ENCODE results near the gene CACNB2.
"Not testable (repeated sequence)": the region's sequence is repeated elsewhere in the genome, so short reads cannot be mapped to it uniquely, and the experiment has no call there.

Gene CACNB2

GRCh38 chr10:18164093-18164492 lies 23.9 kb downstream of the CACNB2 start:
- Histone ChIP-seq H2AFZ (ENCODE audit: low read length, unreplicated experiment) (peak overlapping the region; percentile 44), H3K4me3 (ENCODE audit: low read depth, low read length) (peak overlapping the region; percentile 26), H3K79me2 (ENCODE audit: control insufficient read depth, insufficient read depth, low read length, unreplicated experiment) (no peaks in the 10 kb centered on the region)

GRCh38 chr10:18164748-18165361 lies 24.6 kb downstream of the CACNB2 start:
- Histone ChIP-seq H3K4me3 (ENCODE audit: low read depth, low read length) (peak overlapping the region; percentile 26), H2AFZ (ENCODE audit: low read length, unreplicated experiment) (peak overlapping the region; percentile 44), H3K79me2 (ENCODE audit: control insufficient read depth, insufficient read depth, low read length, unreplicated experiment) (no peaks in the 10 kb centered on the region), H3K36me3 (ENCODE audit: insufficient read depth, low read length) (no peaks in the 10 kb centered on the region), H3K4me1 (ENCODE audit: control insufficient read depth, insufficient read depth, low read length, unreplicated experiment) (peaks cover 22% of the 10 kb centered on the region), H3K27me3 (ENCODE audit: insufficient read depth, low read length) (no peaks in the 10 kb centered on the region), H3K27ac (ENCODE audit: low read depth, low read length) (peak overlapping the region; percentile 95)

More at GRCh38 chr10:18164093-18164492, 23.9 kb downstream of the CACNB2 start:
- H3K27ac ChIP-seq (ENCODE audit: low read depth, low read length), result peak overlapping the region; percentile 95
- H3K36me3 ChIP-seq (ENCODE audit: insufficient read depth, low read length), result no peaks in the 10 kb centered on the region
- H3K4me1 ChIP-seq (ENCODE audit: control insufficient read depth, insufficient read depth, low read length, unreplicated experiment), result peaks cover 28% of the 10 kb centered on the region
- H3K27me3 ChIP-seq (ENCODE audit: insufficient read depth, low read length), result no peaks in the 10 kb centered on the region

GRCh38 chr10:18178854-18179483 lies 38.7 kb downstream of the CACNB2 start:
- peaks cover 14% of the 10 kb centered on the region for H3K4me1 ChIP-seq (ENCODE audit: control insufficient read depth, insufficient read depth, low read length, unreplicated experiment)
- H3K79me2 ChIP-seq (ENCODE audit: control insufficient read depth, insufficient read depth, low read length, unreplicated experiment), result no peaks in the 10 kb centered on the region
- H3K36me3 ChIP-seq (ENCODE audit: insufficient read depth, low read length), result no peaks in the 10 kb centered on the region
- H3K27me3 ChIP-seq (ENCODE audit: insufficient read depth, low read length), result no peaks in the 10 kb centered on the region
- H3K4me3 ChIP-seq (ENCODE audit: low read depth, low read length), result 0 out of 2 replicates have a peak overlapping the region, but pooled peaks have one; percentile 54
- no peak overlapping the region for H2AFZ ChIP-seq (ENCODE audit: low read length, unreplicated experiment)
- H3K27ac ChIP-seq (ENCODE audit: low read depth, low read length), result no peak overlapping the region

DNA sequence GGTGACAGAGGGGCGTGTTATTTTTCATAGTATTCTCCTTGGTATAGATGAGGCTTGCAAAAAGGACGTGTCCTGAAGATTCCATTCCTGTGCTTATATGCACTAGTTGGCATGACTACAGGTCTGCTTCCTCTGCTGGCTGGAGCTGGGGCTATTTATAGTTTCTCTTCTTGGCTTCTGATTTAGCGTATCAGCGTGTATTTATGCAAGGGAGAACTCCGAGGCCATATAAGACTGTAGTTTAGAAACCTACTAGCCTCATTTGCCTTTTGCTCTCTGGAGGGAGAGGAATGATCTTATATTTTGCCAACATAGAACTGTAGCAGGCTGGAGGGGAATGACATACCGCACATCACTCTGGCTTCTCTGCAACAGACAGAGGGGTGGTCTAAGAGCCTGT lies 39.7 kb downstream of the CACNB2 start:
- peaks cover 14% of the 10 kb centered on the region for H3K4me1 ChIP-seq (ENCODE audit: control insufficient read depth, insufficient read depth, low read length, unreplicated experiment)
- no peaks in the 10 kb centered on the region for H3K79me2 ChIP-seq (ENCODE audit: control insufficient read depth, insufficient read depth, low read length, unreplicated experiment)
- H3K36me3 ChIP-seq (ENCODE audit: insufficient read depth, low read length), result no peaks in the 10 kb centered on the region
- no peaks in the 10 kb centered on the region for H3K27me3 ChIP-seq (ENCODE audit: insufficient read depth, low read length)
- H3K4me3 ChIP-seq (ENCODE audit: low read depth, low read length), result peak overlapping the region; percentile 54
- peak overlapping the region; percentile 40 for H3K27ac ChIP-seq (ENCODE audit: low read depth, low read length)
- no peak overlapping the region for H2AFZ ChIP-seq (ENCODE audit: low read length, unreplicated experiment)

- H3K79me2 ChIP-seq (ENCODE audit: control insufficient read depth, insufficient read depth, low read length, unreplicated experiment); H3K27ac ChIP-seq (ENCODE audit: low read depth, low read length); H3K4me3 ChIP-seq (ENCODE audit: low read depth, low read length); H3K36me3 ChIP-seq (ENCODE audit: insufficient read depth, low read length); H3K27me3 ChIP-seq (ENCODE audit: insufficient read depth, low read length); H2AFZ ChIP-seq (ENCODE audit: low read length, unreplicated experiment): not testable (repeated sequence)
- H3K4me1 ChIP-seq (ENCODE audit: control insufficient read depth, insufficient read depth, low read length, unreplicated experiment), result peaks cover 14% of the 10 kb centered on the region
Measured at GRCh38 chr10:18181382-18181781, 41.2 kb downstream of the CACNB2 start.

DNA sequence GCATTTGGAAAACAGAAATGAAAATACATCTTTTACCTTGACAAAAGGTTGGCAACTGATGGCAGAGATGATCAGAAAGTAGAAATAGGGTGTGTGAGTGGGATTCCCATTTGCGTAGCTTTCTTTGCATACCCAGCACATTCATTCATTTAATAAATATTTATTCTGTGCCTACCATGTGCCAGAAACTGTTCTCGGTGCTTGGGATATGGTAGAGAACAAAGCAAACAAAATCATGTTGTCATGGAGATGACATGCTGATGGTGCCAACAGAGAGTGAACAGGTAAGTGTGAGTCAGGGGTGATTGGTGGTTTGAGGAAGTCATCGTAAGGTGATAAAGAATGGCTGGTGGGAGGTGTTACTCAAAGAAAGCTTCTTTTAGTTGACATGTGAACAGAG lies 45.4 kb downstream of the CACNB2 start:
- Histone ChIP-seq H3K4me1 (ENCODE audit: control insufficient read depth, insufficient read depth, low read length, unreplicated experiment) (no peaks in the 10 kb centered on the region), H2AFZ (ENCODE audit: low read length, unreplicated experiment) (no peak overlapping the region), H3K36me3 (ENCODE audit: insufficient read depth, low read length) (no peaks in the 10 kb centered on the region), H3K27ac (ENCODE audit: low read depth, low read length) (no peak overlapping the region), H3K27me3 (ENCODE audit: insufficient read depth, low read length) (no peaks in the 10 kb centered on the region), H3K4me3 (ENCODE audit: low read depth, low read length) (no peak overlapping the region), H3K79me2 (ENCODE audit: control insufficient read depth, insufficient read depth, low read length, unreplicated experiment) (no peaks in the 10 kb centered on the region)

- Histone ChIP-seq H3K4me3 (ENCODE audit: low read depth, low read length) (no peak overlapping the region), H3K4me1 (ENCODE audit: control insufficient read depth, insufficient read depth, low read length, unreplicated experiment) (peaks cover 14% of the 10 kb centered on the region), H3K27me3 (ENCODE audit: insufficient read depth, low read length) (no peaks in the 10 kb centered on the region), H3K79me2 (ENCODE audit: control insufficient read depth, insufficient read depth, low read length, unreplicated experiment) (no peaks in the 10 kb centered on the region), H3K36me3 (ENCODE audit: insufficient read depth, low read length) (no peaks in the 10 kb centered on the region), H3K27ac (ENCODE audit: low read depth, low read length) (no peak overlapping the region), H2AFZ (ENCODE audit: low read length, unreplicated experiment) (no peak overlapping the region)
Measured at GRCh38 chr10:18190840-18191239, 50.6 kb downstream of the CACNB2 start.

DNA sequence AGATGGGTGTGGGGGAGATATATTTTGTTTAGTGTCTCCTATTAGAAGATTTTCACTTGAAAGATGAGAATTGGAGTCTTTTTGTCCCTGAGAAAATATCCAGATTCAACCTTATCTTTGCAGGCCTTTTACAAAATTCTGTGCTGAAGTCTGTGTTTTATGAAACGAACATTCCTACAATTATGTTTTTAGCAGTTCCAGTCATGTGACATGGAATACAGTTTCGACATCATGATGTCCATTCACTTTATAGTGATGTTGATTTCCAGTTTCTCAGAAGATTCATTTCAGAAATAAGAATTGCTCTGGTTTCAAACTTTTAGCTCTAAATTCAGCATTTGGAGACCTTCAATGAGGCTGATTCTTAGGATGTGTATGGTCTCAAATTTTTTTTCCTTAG lies 54.4 kb downstream of the CACNB2 start:
- H3K27me3 ChIP-seq (ENCODE audit: insufficient read depth, low read length), result no peaks in the 10 kb centered on the region
- no peaks in the 10 kb centered on the region for H3K79me2 ChIP-seq (ENCODE audit: control insufficient read depth, insufficient read depth, low read length, unreplicated experiment)
- no peak overlapping the region for H2AFZ ChIP-seq (ENCODE audit: low read length, unreplicated experiment)
- H3K4me1 ChIP-seq (ENCODE audit: control insufficient read depth, insufficient read depth, low read length, unreplicated experiment), result peaks cover 23% of the 10 kb centered on the region
- no peaks in the 10 kb centered on the region for H3K36me3 ChIP-seq (ENCODE audit: insufficient read depth, low read length)
- H3K27ac ChIP-seq (ENCODE audit: low read depth, low read length), result no peak overlapping the region
- H3K4me3 ChIP-seq (ENCODE audit: low read depth, low read length), result no peak overlapping the region

DNA sequence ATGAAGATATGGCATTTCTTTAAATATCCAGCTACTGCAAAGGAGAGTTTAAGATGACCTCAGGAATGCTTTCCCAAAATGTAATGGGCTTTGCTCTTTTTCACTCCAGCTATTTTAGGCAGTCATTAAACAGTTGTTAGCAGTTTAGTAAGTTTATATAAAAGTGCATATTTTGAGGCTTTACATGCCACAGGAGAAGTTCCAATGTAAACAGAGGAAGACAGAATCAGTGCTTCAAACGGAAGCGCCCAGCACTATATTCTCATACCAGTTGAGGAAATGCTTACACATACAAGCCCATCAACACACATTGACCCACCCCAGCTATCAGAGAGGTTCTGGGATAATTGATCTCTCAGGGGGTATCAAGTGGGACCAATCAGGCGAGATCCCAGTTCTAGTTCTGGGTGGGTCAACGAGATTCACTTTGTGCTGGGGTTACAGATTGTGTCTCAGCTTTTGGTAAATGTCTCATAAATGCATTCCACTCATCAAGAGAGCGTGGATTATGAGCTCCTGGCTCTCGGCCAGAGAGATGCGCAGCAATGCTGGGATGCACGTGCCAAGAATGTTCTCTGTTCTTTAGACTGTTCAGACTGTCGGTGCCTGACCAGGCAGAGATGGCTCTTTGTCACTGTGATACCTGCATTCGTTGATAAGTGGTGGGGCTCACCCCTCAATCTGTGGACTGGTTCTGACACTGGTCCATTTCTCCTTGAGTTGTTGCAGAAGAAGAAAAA lies 55.0 kb downstream of the CACNB2 start:
- Histone ChIP-seq H3K4me1 (ENCODE audit: control insufficient read depth, insufficient read depth, low read length, unreplicated experiment) (peaks cover 23% of the 10 kb centered on the region), H3K79me2 (ENCODE audit: control insufficient read depth, insufficient read depth, low read length, unreplicated experiment) (no peaks in the 10 kb centered on the region), H3K27me3 (ENCODE audit: insufficient read depth, low read length) (no peaks in the 10 kb centered on the region), H3K4me3 (ENCODE audit: low read depth, low read length) (peak overlapping the region; percentile 46; the same call in 1 of the 2 replicates), H3K36me3 (ENCODE audit: insufficient read depth, low read length) (no peaks in the 10 kb centered on the region), H3K27ac (ENCODE audit: low read depth, low read length) (no peak overlapping the region), H2AFZ (ENCODE audit: low read length, unreplicated experiment) (peak overlapping the region; percentile 52)

DNA sequence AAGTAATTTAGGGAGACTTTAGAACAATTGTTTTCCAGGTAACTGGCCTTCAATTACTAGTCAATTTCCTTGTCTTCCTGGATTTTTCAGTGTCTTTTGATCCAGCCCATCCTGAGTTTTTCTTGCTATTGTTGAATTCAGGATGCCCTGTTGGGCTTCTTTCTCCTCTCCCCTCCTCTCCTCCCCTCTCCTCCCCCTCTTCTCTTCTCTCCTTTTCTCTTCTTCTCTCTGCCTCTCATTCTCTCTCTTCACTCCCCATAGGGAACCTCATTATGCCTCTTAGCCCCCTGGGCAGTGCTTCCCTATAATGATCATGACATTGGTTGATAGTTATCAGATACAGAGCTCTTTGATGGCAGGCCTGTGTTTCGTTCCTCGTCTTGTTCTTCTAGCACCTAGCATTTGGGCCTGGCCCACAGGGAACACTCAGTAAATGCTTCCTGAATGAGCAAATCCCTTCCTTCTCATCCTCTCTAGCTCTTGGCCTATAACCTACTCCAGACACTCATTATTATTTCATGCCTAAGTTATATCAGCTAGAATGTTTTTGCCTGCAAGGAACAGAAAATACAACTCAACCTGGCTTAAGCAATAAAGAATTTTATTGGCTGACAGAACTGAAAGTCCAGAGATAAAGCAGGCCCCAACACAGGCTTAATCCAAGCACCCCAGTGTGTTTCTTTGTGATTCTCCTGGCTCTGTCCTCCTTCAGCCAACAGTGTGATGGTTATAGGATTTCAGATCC lies 56.8 kb downstream of the CACNB2 start:
- Histone ChIP-seq H3K4me3 (ENCODE audit: low read depth, low read length) (no peak overlapping the region), H3K36me3 (ENCODE audit: insufficient read depth, low read length) (no peaks in the 10 kb centered on the region), H2AFZ (ENCODE audit: low read length, unreplicated experiment) (no peak overlapping the region), H3K79me2 (ENCODE audit: control insufficient read depth, insufficient read depth, low read length, unreplicated experiment) (no peaks in the 10 kb centered on the region), H3K4me1 (ENCODE audit: control insufficient read depth, insufficient read depth, low read length, unreplicated experiment) (peaks cover 23% of the 10 kb centered on the region), H3K27me3 (ENCODE audit: insufficient read depth, low read length) (no peaks in the 10 kb centered on the region), H3K27ac (ENCODE audit: low read depth, low read length) (no peak overlapping the region)
